WI38 (cell line): ENCODE results near the gene DPYSL5.

ENCODE experiments used
- H3K4me3 ChIP-seq: 2 replicates; pipeline ENCODE4 v1.5.1; 2011; ENCODE audit warnings: low read depth, mild to moderate bottlenecking, control low read depth, low read length
- TF ChIP-seq, protein P1 (sequence below): IDR thresholded peaks from 2 replicates; pipeline ENCODE4 v1.5.1; 2012; ENCODE audit warnings: low read depth, mild to moderate bottlenecking, control low read depth, low read length

The DPYSL5 gene

DNA sequence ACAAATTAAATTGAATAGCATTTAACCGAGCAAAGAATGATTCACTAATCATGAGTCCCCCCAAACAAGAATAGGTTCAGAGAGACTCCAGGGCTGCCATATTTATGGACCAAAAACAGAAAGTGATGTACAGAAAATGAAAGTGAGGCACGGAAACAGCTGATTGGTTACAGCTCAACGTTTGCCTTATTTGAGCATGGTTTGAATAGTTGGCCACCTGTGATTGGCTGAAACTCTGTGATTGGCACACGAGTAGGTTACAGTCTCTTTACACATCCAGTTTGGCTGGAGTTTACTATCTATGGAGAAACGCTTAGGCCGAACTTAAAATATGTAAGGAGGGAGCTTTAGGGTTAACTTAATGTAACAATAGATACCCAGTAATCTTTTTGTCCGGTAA is 27.0 kb upstream of the DPYSL5 start:
- no peak overlapping the region for H3K4me3 ChIP-seq
- TF ChIP-seq, protein P1, sequence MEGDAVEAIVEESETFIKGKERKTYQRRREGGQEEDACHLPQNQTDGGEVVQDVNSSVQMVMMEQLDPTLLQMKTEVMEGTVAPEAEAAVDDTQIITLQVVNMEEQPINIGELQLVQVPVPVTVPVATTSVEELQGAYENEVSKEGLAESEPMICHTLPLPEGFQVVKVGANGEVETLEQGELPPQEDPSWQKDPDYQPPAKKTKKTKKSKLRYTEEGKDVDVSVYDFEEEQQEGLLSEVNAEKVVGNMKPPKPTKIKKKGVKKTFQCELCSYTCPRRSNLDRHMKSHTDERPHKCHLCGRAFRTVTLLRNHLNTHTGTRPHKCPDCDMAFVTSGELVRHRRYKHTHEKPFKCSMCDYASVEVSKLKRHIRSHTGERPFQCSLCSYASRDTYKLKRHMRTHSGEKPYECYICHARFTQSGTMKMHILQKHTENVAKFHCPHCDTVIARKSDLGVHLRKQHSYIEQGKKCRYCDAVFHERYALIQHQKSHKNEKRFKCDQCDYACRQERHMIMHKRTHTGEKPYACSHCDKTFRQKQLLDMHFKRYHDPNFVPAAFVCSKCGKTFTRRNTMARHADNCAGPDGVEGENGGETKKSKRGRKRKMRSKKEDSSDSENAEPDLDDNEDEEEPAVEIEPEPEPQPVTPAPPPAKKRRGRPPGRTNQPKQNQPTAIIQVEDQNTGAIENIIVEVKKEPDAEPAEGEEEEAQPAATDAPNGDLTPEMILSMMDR: no peak

DNA sequence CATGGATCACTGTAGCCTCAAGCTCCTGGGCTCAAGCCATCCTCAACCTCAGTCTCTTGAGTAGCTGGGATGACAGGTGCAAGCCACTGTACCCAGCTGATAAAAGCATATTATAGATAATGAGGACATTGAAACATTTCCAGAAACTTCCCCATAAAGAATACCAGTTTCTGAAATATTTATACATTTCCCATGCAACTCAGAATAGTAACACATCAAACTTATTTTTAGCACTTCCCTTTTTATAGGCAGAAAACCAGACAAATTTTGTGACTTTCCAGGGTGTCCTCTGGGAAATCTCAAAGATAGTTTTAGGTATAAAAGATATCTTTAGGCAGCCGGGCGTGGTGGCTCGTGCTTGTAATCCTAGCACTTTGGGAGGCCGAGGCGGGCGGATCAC is 25.1 kb upstream of the DPYSL5 start:
- TF ChIP-seq, protein P1: no peak
- H3K4me3 ChIP-seq: no peak overlapping the region

DNA sequence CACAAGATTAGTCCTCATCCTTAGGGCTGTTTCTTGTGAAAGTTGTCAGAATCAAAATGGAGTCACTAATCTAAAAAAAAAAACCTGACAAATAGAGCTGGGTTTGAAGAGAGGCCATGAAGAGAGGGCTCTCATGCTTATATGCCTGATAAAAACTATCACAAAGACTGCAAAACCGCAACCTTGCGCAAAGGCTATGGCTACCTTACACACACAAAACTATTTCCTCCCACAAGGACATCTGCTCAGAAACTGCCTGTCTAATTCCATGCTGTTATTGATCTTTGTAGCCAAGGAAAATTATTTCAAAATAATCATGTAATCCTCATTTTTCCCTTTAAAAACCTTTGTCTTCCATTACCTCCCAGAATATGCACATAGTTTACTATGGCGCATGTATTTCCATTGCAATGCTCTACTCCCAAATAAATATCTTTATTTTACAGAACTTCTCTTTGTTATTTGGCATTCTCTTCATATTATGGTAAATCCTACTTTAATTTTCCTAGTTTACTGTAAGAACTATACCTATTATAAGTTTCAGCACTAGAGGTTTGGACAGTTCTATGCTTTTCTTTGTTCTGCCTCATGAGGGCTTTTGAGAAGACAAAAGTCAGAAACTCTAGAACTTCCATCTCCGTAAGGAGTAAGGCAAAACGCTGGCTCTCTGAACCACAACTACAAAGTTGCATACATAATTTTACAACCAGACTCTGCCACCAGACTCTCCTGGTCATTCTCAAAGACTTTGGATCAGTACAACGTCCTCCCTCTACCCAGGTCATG is 9.6 kb upstream of the DPYSL5 start:
- TF ChIP-seq, protein P1: no peak
- no peak overlapping the region for H3K4me3 ChIP-seq

DNA sequence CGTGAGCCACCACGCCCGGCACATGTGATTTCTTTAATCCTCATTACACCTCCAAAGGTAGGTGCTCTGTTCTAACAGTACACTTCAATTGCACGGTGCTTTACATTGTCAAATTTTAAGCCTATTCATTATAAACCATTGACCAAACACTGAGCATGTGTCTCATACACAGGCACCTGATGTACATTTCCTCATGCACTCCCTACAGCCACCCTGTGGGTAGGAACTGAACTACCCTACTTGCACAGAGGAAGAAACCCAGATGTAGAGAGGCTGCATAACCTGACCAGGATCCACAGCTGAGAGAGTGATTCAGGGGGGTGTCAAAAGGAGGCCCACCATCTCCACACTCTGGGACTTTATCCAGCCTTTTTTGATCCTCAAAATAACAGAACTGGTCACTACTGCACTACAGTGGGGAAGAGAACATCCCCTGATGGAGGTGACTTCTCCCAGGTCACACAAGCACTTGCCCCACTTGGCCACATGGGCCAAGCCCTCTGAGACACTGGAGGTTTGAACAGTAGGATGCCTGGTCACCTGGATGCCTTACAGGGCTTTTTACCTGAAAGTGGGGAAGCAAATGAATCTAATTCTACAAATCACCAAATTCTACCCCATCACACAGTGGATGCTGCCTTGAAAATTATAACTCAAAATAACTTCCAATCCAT is 6.9 kb upstream of the DPYSL5 start:
- TF ChIP-seq, protein P1: no peak
- H3K4me3 ChIP-seq: no peak overlapping the region

DNA sequence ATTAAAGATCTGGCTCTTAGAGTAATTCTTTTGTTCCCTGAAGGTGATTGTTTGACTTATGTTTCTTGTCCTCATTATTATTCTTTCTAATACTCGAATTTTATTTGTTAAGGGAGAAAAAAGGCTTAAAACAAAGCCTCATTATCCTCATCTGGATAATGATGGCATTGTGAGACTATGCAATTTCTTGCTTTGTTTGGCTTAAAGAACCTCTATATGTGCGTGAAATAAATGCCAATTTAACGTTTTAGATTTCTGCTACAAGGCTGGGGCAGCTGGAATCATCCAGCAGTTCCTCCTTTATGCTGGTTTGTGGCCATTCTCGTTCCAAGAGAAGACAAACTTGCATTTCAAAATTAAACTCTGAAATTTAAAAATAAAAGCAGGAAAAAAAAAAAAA is 4.9 kb upstream of the DPYSL5 start:
- TF ChIP-seq, protein P1: no peak
- H3K4me3 ChIP-seq: no peak overlapping the region

DNA sequence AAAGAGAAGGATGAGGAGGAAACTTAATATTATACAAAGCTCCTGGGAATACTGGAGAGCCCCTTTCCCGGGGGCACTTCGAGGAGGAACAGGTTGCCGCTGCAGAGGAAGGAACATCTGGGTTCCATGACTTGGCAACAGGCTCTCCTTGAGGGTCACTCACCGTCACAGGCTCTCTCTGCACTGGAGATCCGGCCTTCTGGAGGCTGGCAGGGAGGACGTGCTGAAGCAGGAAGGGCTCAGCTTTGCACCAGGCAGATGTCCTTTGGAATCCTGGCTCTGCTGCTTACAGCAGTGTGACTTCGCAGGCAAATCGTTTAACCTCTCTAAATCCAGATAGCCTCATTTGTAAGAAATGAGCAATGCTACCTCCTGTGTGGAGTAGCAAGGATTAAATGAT is 2.9 kb upstream of the DPYSL5 start:
- TF ChIP-seq, protein P1: no peak
- H3K4me3 ChIP-seq: no peak overlapping the region
